ENCODE measurements around the gene IGSF21. TPM values are rescaled to one million over a fixed set of nuclear protein-coding genes. Genes with fewer than 3 reads are reported as not detected.

Gene IGSF21
- polyA plus RNA-seq, 1 of the 3 experiments (the other 2 are of a cell fraction): not detected

- no peaks in the 10 kb centered on the region for H3K36me3 ChIP-seq (replicated peaks in 1 of 2; ENCODE audit: control insufficient read depth in 1 of 2, insufficient read depth in 2 of 2, low read length in 1 of 2)
- no peak overlapping the region for H3K4me2 ChIP-seq
- H4K20me1 ChIP-seq (ENCODE audit: insufficient read depth): no peaks in the 10 kb centered on the region
- WGBS (ENCODE audit: low lambda C conversion rate): 21% methylated on average over 6 of the region's 6 CpGs
- no peak overlapping the region for H3K4me3 ChIP-seq (ENCODE audit: low read depth in 2 of 2, low read length in 1 of 2)
- DNase-seq: no peak
- no peaks in the 10 kb centered on the region for H3K27me3 ChIP-seq (ENCODE audit: insufficient read depth)
- CTCF ChIA-PET: interaction anchor here (1.2 to 2.9 kb wide), 3 partner anchors 11 to 341 kb away, joined by 3 to 12 read pairs (median 5); no protein-coding TSS in a partner anchor
- no peaks in the 10 kb centered on the region for H3F3A ChIP-seq (replicated peaks; ENCODE audit: insufficient read depth)
- POLR2A ChIA-PET: no interaction called here
- H3K9me3 ChIP-seq: no peaks in the 10 kb centered on the region
- no peaks in the 10 kb centered on the region for H3K9me2 ChIP-seq
- H3K9ac ChIP-seq: no peak overlapping the region
- H3K4me1 ChIP-seq (ENCODE audit: control insufficient read depth in 1 of 2, insufficient read depth in 2 of 2, low read depth in 1 of 2, low read length in 1 of 2): no peaks in the 10 kb centered on the region
- H2AFZ ChIP-seq (ENCODE audit: low read depth): no peak overlapping the region
- H3K79me2 ChIP-seq (ENCODE audit: insufficient read depth): no peaks in the 10 kb centered on the region
- TF ChIP-seq MAX (IDR thresholded peaks at IDR 0.05; ENCODE audit: low read depth) (no peak), RXRA (IDR thresholded peaks at IDR 0.05; ENCODE audit: borderline replicate concordance, low read depth) (no peak), CTCF (IDR thresholded peaks at IDR 0.05) (no peak), RAD21 (IDR thresholded peaks at IDR 0.05; ENCODE audit: low read length) (no peak), SIN3A (IDR thresholded peaks at IDR 0.05; ENCODE audit: borderline replicate concordance, low read depth, low read length) (no peak), POLR2AphosphoS5 (IDR thresholded peaks at IDR 0.05; ENCODE audit: low read depth, low read length) (no peak)
- no peak overlapping the region for H3K27ac ChIP-seq (ENCODE audit: low read depth in 2 of 2, low read length in 1 of 2)
Observed at GRCh38 chr1:18264450-18265039, 156.9 kb downstream of the IGSF21 start.

- DNase-seq: no peak
- no peak overlapping the region for H2AFZ ChIP-seq (ENCODE audit: low read depth)
- TF ChIP-seq CHD2 (IDR thresholded peaks at IDR 0.05; ENCODE audit: low read length, partially characterized antibody) (no peak), MEF2A (IDR thresholded peaks at IDR 0.05; ENCODE audit: borderline replicate concordance, low read depth) (no peak), EP300 (IDR thresholded peaks at IDR 0.05; ENCODE audit: borderline replicate concordance in 1 of 2, low read depth in 1 of 2, low read length in 1 of 2) (no peak), NRF1 (IDR thresholded peaks at IDR 0.05; ENCODE audit: low read depth, low read length) (no peak), REST (IDR thresholded peaks at IDR 0.05; ENCODE audit: low read depth, low read length) (no peak), TEAD4 (IDR thresholded peaks at IDR 0.05; ENCODE audit: borderline replicate concordance, insufficient read depth) (no peak), RCOR1 (IDR thresholded peaks at IDR 0.05; ENCODE audit: low read length) (no peak), CTCF (IDR thresholded peaks at IDR 0.05) (no peak), TAF1 (IDR thresholded peaks at IDR 0.05; ENCODE audit: borderline replicate concordance, low read depth, low read length) (no peak), YY1 (IDR thresholded peaks at IDR 0.05; ENCODE audit: low read depth) (no peak), EZH2phosphoT487 (IDR thresholded peaks at IDR 0.05; ENCODE audit: borderline replicate concordance, low read depth) (no peak), SIN3A (IDR thresholded peaks at IDR 0.05; ENCODE audit: borderline replicate concordance, low read depth, low read length) (no peak), SMC3 (IDR thresholded peaks at IDR 0.05; ENCODE audit: low read depth, low read length) (no peak)
- no peak overlapping the region for H3K9ac ChIP-seq
- H3K27ac ChIP-seq (ENCODE audit: low read depth in 2 of 2, low read length in 1 of 2): no peak overlapping the region
- H3K9me2 ChIP-seq: no peaks in the 10 kb centered on the region
- peaks cover 0 to 4% of the 10 kb centered on the region in 2 experiments; a peak in 1 of 4 replicates for H3K4me1 ChIP-seq (ENCODE audit: control insufficient read depth in 1 of 2, insufficient read depth in 2 of 2, low read depth in 1 of 2, low read length in 1 of 2)
- no peaks in the 10 kb centered on the region for H3K27me3 ChIP-seq (ENCODE audit: insufficient read depth)
- H3K79me2 ChIP-seq (ENCODE audit: insufficient read depth): no peaks in the 10 kb centered on the region
- ChIA-PET POLR2A (no interaction called here), CTCF (interaction anchor here (1.2 to 2.9 kb wide), 3 partner anchors 13 to 342 kb away, joined by 3 to 12 read pairs (median 5); no protein-coding TSS in a partner anchor)
- no peak overlapping the region for H3K4me3 ChIP-seq (ENCODE audit: low read depth in 2 of 2, low read length in 1 of 2)
- H3K36me3 ChIP-seq (replicated peaks in 1 of 2; ENCODE audit: control insufficient read depth in 1 of 2, insufficient read depth in 2 of 2, low read length in 1 of 2): no peaks in the 10 kb centered on the region
- H3K4me2 ChIP-seq: no peak overlapping the region
- no peaks in the 10 kb centered on the region for H4K20me1 ChIP-seq (ENCODE audit: insufficient read depth)
- H3K9me3 ChIP-seq: no peaks in the 10 kb centered on the region
- H3F3A ChIP-seq (replicated peaks; ENCODE audit: insufficient read depth): no peaks in the 10 kb centered on the region
- 36% methylated on average over 9 of the region's 9 CpGs for WGBS (ENCODE audit: low lambda C conversion rate)
Observed at GRCh38 chr1:18265641-18266040, 158.0 kb downstream of the IGSF21 start.
